DMS153 (cell line): Measurements from ENCODE around the gene NPFFR1.
A peak's percentile ranks its signal among the peaks of the same experiment; 100 is the strongest.

ENCODE experiments used
- DNase-seq: peaks from one replicate; lab custom pipeline; 2025; lab: John Stamatoyannopoulos, UW

Gene NPFFR1

GRCh38 chr10:70283445-70284399 is at the start of gene NPFFR1:
Gene NPFFR1, minus strand, starts transcription at chr10:70284004. Its CDS starts 328 bp downstream, at chr10:70283676.
- DNase-seq, result no peak

- no peak for DNase-seq
Observed at GRCh38 chr10:70333268-70333667, 49.5 kb upstream of the NPFFR1 start.

GRCh38 chr10:70331486-70332268 is 47.9 kb upstream of the NPFFR1 start:
- peak; percentile 85 for DNase-seq

- no peak for DNase-seq
Observed at GRCh38 chr10:70331160-70331485, 47.3 kb upstream of the NPFFR1 start.

GRCh38 chr10:70330671-70331070 is 46.9 kb upstream of the NPFFR1 start:
- DNase-seq, result no peak

- no peak for DNase-seq
Observed at GRCh38 chr10:70328967-70329366, 45.2 kb upstream of the NPFFR1 start.

- no peak for DNase-seq
Observed at GRCh38 chr10:70328018-70328417, 44.2 kb upstream of the NPFFR1 start.

- no peak for DNase-seq
Observed at GRCh38 chr10:70324951-70325781, 41.4 kb upstream of the NPFFR1 start.

- no peak for DNase-seq
Observed at GRCh38 chr10:70324339-70324861, 40.6 kb upstream of the NPFFR1 start.

GRCh38 chr10:70323697-70324338 is 40.0 kb upstream of the NPFFR1 start:
- DNase-seq, result no peak

- DNase-seq, result no peak
Observed at GRCh38 chr10:70323138-70323696, 39.4 kb upstream of the NPFFR1 start.

GRCh38 chr10:70321897-70322890 is 38.4 kb upstream of the NPFFR1 start:
- no peak for DNase-seq

GRCh38 chr10:70321233-70321632 is 37.4 kb upstream of the NPFFR1 start:
- no peak for DNase-seq

GRCh38 chr10:70320751-70321150 is 36.9 kb upstream of the NPFFR1 start:
- DNase-seq, result no peak

GRCh38 chr10:70319824-70320223 is 36.0 kb upstream of the NPFFR1 start:
- no peak for DNase-seq

- DNase-seq, result peak; percentile 10
Observed at GRCh38 chr10:70319183-70319582, 35.4 kb upstream of the NPFFR1 start.

- no peak for DNase-seq
Observed at GRCh38 chr10:70317943-70318318, 34.1 kb upstream of the NPFFR1 start.

GRCh38 chr10:70317272-70317942 is 33.6 kb upstream of the NPFFR1 start:
- no peak for DNase-seq

- DNase-seq, result no peak
Observed at GRCh38 chr10:70315815-70316214, 32.0 kb upstream of the NPFFR1 start.
